ENCODE data around the gene FNDC1. TPM values are rescaled to one million over a fixed set of nuclear protein-coding genes. Genes with fewer than 3 reads are reported as not detected.

The FNDC1 gene
- total and polyA plus RNA-seq, 3 donors from 2014 or later, result 0.87 to 4.9 (median 1.7) TPM

- Histone ChIP-seq H3K4me1 (peaks cover 3% of the 10 kb centered on the region), H3K27me3 (no peaks in the 10 kb centered on the region), H3K36me3 (ENCODE audit: low read depth, missing control alignments) (no peaks in the 10 kb centered on the region), H3K9me3 (no peaks in the 10 kb centered on the region), H3K27ac (no peak overlapping the region), H3K4me3 (no peak overlapping the region)
- WGBS, 2 donors, result 86 to 91% methylated on average over 4 of the region's 4 CpGs
- TF ChIP-seq POLR2A (IDR thresholded peaks at IDR 0.05), result no peak
- no peak for TF ChIP-seq CTCF (IDR thresholded peaks at IDR 0.05)
- no peak for DNase-seq
- intact Hi-C loops (cut with DNase I; ENCODE audit: low total_unique reads), result no loop called here
These were observed 7.7 kb downstream of the FNDC1 start for GRCh38 chr6:159176913-159177312.

- H3K4me1 ChIP-seq, result peaks cover 3% of the 10 kb centered on the region
- WGBS, 2 donors, result 90 to 93% methylated on average over 5 to 9 of the region's 9 CpGs
- H3K36me3 ChIP-seq (ENCODE audit: low read depth, missing control alignments), result no peaks in the 10 kb centered on the region
- intact Hi-C loops (cut with DNase I; ENCODE audit: low total_unique reads), result no loop called here
- TF ChIP-seq CTCF (IDR thresholded peaks at IDR 0.05), result no peak
- TF ChIP-seq POLR2A (IDR thresholded peaks at IDR 0.05), result no peak
- no peaks in the 10 kb centered on the region for H3K27me3 ChIP-seq
- H3K4me3 ChIP-seq, result no peak overlapping the region
- H3K27ac ChIP-seq, result no peak overlapping the region
- DNase-seq, result no peak
- H3K9me3 ChIP-seq, result no peaks in the 10 kb centered on the region
These were observed 9.6 kb downstream of the FNDC1 start for GRCh38 chr6:159178847-159179246.

- 89 to 92% methylated on average over 4 of the region's 4 CpGs for WGBS, 2 donors
- no peaks in the 10 kb centered on the region for H3K27me3 ChIP-seq
- no peaks in the 10 kb centered on the region for H3K36me3 ChIP-seq (ENCODE audit: low read depth, missing control alignments)
- H3K4me1 ChIP-seq, result no peaks in the 10 kb centered on the region
- TF ChIP-seq CTCF (IDR thresholded peaks at IDR 0.05), result no peak
- no peak for TF ChIP-seq POLR2A (IDR thresholded peaks at IDR 0.05)
- intact Hi-C loops (cut with DNase I; ENCODE audit: low total_unique reads), result no loop called here
- H3K9me3 ChIP-seq, result no peaks in the 10 kb centered on the region
- H3K27ac ChIP-seq, result no peak overlapping the region
- H3K4me3 ChIP-seq, result no peak overlapping the region
- no peak for DNase-seq
These were observed 10.8 kb downstream of the FNDC1 start for GRCh38 chr6:159180001-159180400.

GRCh38 chr6:159181914-159182313 is 12.7 kb downstream of the FNDC1 start:
- TF ChIP-seq POLR2A (IDR thresholded peaks at IDR 0.05) (no peak), CTCF (IDR thresholded peaks at IDR 0.05) (no peak)
- no peaks in the 10 kb centered on the region for H3K27me3 ChIP-seq
- no peak for DNase-seq
- H3K4me1 ChIP-seq, result no peaks in the 10 kb centered on the region
- intact Hi-C loops (cut with DNase I; ENCODE audit: low total_unique reads), result no loop called here
- 95 to 97% methylated on average over 2 of the region's 2 CpGs for WGBS, 2 donors
- H3K36me3 ChIP-seq (ENCODE audit: low read depth, missing control alignments), result no peaks in the 10 kb centered on the region
- H3K4me3 ChIP-seq, result no peak overlapping the region
- no peaks in the 10 kb centered on the region for H3K9me3 ChIP-seq
- H3K27ac ChIP-seq, result no peak overlapping the region

GRCh38 chr6:159184559-159184958 is 15.4 kb downstream of the FNDC1 start:
- DNase-seq, result no peak
- no peak for TF ChIP-seq POLR2A (IDR thresholded peaks at IDR 0.05)
- no peak for TF ChIP-seq CTCF (IDR thresholded peaks at IDR 0.05)
- Histone ChIP-seq H3K27ac (no peak overlapping the region), H3K9me3 (no peaks in the 10 kb centered on the region), H3K36me3 (ENCODE audit: low read depth, missing control alignments) (no peaks in the 10 kb centered on the region), H3K4me1 (no peaks in the 10 kb centered on the region), H3K4me3 (no peak overlapping the region), H3K27me3 (no peaks in the 10 kb centered on the region)
- WGBS, 2 donors, result 69 to 83% methylated on average over 1 of the region's 1 CpG
- intact Hi-C loops (cut with DNase I; ENCODE audit: low total_unique reads), result no loop called here
